ENCODE data around the gene PRR9.

DNA sequence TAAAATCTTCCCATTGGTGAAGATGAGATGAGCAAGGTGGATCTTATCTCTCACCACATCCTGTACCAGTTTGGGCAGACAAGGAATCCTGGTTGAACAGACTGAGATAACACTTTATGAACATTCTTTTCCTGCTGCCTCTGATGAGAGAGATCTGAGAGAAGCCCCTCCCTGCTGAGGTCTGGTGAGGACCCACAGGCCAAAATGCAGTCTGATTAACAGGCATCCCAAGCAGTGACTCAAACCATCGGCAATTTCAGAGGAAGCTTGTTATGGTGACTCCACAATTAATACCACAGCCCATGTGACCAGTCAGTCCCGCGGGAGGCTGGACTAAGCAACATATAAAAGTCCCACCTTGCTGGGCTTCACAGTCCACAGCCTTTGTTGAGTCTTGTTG lies at the start of gene PRR9:
- TF ChIP-seq, protein P1, sequence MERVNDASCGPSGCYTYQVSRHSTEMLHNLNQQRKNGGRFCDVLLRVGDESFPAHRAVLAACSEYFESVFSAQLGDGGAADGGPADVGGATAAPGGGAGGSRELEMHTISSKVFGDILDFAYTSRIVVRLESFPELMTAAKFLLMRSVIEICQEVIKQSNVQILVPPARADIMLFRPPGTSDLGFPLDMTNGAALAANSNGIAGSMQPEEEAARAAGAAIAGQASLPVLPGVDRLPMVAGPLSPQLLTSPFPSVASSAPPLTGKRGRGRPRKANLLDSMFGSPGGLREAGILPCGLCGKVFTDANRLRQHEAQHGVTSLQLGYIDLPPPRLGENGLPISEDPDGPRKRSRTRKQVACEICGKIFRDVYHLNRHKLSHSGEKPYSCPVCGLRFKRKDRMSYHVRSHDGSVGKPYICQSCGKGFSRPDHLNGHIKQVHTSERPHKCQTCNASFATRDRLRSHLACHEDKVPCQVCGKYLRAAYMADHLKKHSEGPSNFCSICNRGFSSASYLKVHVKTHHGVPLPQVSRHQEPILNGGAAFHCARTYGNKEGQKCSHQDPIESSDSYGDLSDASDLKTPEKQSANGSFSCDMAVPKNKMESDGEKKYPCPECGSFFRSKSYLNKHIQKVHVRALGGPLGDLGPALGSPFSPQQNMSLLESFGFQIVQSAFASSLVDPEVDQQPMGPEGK (CRISPR knock-in tag; IDR thresholded peaks at IDR 0.05; ENCODE audit: borderline replicate concordance), result no peak
- TF ChIP-seq, protein P2, sequence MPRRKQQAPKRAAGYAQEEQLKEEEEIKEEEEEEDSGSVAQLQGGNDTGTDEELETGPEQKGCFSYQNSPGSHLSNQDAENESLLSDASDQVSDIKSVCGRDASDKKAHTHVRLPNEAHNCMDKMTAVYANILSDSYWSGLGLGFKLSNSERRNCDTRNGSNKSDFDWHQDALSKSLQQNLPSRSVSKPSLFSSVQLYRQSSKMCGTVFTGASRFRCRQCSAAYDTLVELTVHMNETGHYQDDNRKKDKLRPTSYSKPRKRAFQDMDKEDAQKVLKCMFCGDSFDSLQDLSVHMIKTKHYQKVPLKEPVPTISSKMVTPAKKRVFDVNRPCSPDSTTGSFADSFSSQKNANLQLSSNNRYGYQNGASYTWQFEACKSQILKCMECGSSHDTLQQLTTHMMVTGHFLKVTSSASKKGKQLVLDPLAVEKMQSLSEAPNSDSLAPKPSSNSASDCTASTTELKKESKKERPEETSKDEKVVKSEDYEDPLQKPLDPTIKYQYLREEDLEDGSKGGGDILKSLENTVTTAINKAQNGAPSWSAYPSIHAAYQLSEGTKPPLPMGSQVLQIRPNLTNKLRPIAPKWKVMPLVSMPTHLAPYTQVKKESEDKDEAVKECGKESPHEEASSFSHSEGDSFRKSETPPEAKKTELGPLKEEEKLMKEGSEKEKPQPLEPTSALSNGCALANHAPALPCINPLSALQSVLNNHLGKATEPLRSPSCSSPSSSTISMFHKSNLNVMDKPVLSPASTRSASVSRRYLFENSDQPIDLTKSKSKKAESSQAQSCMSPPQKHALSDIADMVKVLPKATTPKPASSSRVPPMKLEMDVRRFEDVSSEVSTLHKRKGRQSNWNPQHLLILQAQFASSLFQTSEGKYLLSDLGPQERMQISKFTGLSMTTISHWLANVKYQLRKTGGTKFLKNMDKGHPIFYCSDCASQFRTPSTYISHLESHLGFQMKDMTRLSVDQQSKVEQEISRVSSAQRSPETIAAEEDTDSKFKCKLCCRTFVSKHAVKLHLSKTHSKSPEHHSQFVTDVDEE (CRISPR knock-in tag; IDR thresholded peaks at IDR 0.05), result no peak
- no peak for TF ChIP-seq GLIS3 (CRISPR knock-in tag; IDR thresholded peaks at IDR 0.05)
- TF ChIP-seq, protein P3, sequence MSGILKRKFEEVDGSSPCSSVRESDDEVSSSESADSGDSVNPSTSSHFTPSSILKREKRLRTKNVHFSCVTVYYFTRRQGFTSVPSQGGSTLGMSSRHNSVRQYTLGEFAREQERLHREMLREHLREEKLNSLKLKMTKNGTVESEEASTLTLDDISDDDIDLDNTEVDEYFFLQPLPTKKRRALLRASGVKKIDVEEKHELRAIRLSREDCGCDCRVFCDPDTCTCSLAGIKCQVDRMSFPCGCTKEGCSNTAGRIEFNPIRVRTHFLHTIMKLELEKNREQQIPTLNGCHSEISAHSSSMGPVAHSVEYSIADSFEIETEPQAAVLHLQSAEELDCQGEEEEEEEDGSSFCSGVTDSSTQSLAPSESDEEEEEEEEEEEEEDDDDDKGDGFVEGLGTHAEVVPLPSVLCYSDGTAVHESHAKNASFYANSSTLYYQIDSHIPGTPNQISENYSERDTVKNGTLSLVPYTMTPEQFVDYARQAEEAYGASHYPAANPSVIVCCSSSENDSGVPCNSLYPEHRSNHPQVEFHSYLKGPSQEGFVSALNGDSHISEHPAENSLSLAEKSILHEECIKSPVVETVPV (CRISPR knock-in tag; IDR thresholded peaks at IDR 0.05), result no peak
- no peak for TF ChIP-seq ISL1 (CRISPR knock-in tag; IDR thresholded peaks at IDR 0.05)
